CD14-positive monocyte (primary cell): ENCODE results near the gene CRYBG1. TPM values are rescaled to one million over a fixed set of nuclear protein-coding genes. Genes with fewer than 3 reads are reported as not detected.

ENCODE experiments used
- DNase-seq, 3 donors: peaks; one replicate each; pipeline ENCODE4 v3.0.0-alpha.2; 2011 to 2022
- H2AFZ ChIP-seq: 2 replicates; pipeline ENCODE4 v1.6.0; 2012; ENCODE audit warnings: mild to moderate bottlenecking, low read depth, low read length, inconsistent platforms; ENCODE audit not compliant: insufficient read depth, poor library complexity, severe bottlenecking
- H3K27ac ChIP-seq, 2 donors: 1 replicate in 1 of 2; 2 replicates in 1 of 2; pipeline ENCODE4 v1.5.1; 2012 to 2013; ENCODE audit warnings: low read length in 2 of 2, control low read depth in 1 of 2, inconsistent platforms in 1 of 2, low read depth in 1 of 2, mild to moderate bottlenecking in 1 of 2
- H3K27me3 ChIP-seq, 2 donors: one replicate each; pipeline versions ENCODE4 v1.6.0 to v1.6.1; 2011 to 2013; ENCODE audit warnings: low read length in 2 of 2; ENCODE audit not compliant: control insufficient read depth in 2 of 2, insufficient read depth in 2 of 2
- H3K36me3 ChIP-seq, 2 donors: replicated peaks in 1 of 2; 1 replicate in 1 of 2; 2 replicates in 1 of 2; pipeline versions ENCODE4 v1.5.1 to v1.6.1; 2012 to 2013; ENCODE audit warnings: low read length in 2 of 2, control low read depth in 1 of 2, inconsistent platforms in 1 of 2, mild to moderate bottlenecking in 1 of 2; ENCODE audit not compliant: insufficient read depth in 2 of 2, control insufficient read depth in 1 of 2
- H3K4me1 ChIP-seq, 2 donors: 1 replicate in 1 of 2; 2 replicates in 1 of 2; pipeline versions ENCODE4 v1.5.1 to v1.6.1; 2012 to 2013; ENCODE audit warnings: low read length in 2 of 2, control low read depth in 1 of 2, inconsistent platforms in 1 of 2, mild to moderate bottlenecking in 1 of 2, moderate library complexity in 1 of 2; ENCODE audit not compliant: insufficient read depth in 2 of 2, control insufficient read depth in 1 of 2
- H3K4me2 ChIP-seq: replicated peaks from 2 replicates; pipeline ENCODE3; 2012; ENCODE audit warnings: low read length, moderate library complexity, mild to moderate bottlenecking; ENCODE audit not compliant: poor library complexity, severe bottlenecking; ENCODE audit errors: extremely low read depth
- H3K4me3 ChIP-seq, 3 experiments: fragments of 200-600 bp in 1 of 3; sonication (generic) in 1 of 3; replicated peaks in 1 of 3; 1 replicate in 2 of 3; 2 replicates in 1 of 3; pipeline ENCODE4 v1.5.1; 2011 to 2013; ENCODE audit warnings: low read length in 3 of 3, mild to moderate bottlenecking in 3 of 3, control low read depth in 2 of 3, low read depth in 2 of 3, inconsistent platforms in 1 of 3, moderate library complexity in 1 of 3
- H3K79me2 ChIP-seq: 2 replicates; pipeline ENCODE4 v1.6.0; 2012; ENCODE audit warnings: mild to moderate bottlenecking, control low read depth, inconsistent platforms, low read length, moderate library complexity; ENCODE audit not compliant: insufficient read depth
- H3K9ac ChIP-seq: 2 replicates; pipeline ENCODE4 v1.6.0; 2017; ENCODE audit warnings: low read length, mild to moderate bottlenecking; ENCODE audit not compliant: insufficient read depth, poor library complexity, severe bottlenecking
- H3K9me3 ChIP-seq, 2 donors: replicated peaks in 1 of 2; 1 replicate in 1 of 2; 2 replicates in 1 of 2; pipeline versions ENCODE4 v1.5.1 to v1.6.1; 2012 to 2013; ENCODE audit warnings: low read length in 2 of 2, control low read depth in 1 of 2; ENCODE audit not compliant: control insufficient read depth in 1 of 2, insufficient read depth in 1 of 2
- H4K20me1 ChIP-seq: 2 replicates; pipeline ENCODE4 v1.6.0; 2012; ENCODE audit warnings: mild to moderate bottlenecking, low read length, control low read depth, moderate library complexity; ENCODE audit not compliant: insufficient read depth
- H3K27ac Mint-ChIP-seq, 7 donors: one replicate each; pipeline ENCODE4 v1.8.0; 2020; ENCODE audit warnings: mild to moderate bottlenecking in 7 of 7, mixed read lengths in 7 of 7, moderate library complexity in 6 of 7, inconsistent platforms in 2 of 7
- H3K27me3 Mint-ChIP-seq, 3 donors: one replicate each; pipeline ENCODE4 v1.8.0; 2021 to 2022; ENCODE audit warnings: low read depth in 3 of 3, mild to moderate bottlenecking in 3 of 3, mixed read lengths in 3 of 3, moderate library complexity in 3 of 3, inconsistent platforms in 1 of 3
- H3K36me3 Mint-ChIP-seq, 2 donors: one replicate each; pipeline ENCODE4 v1.8.0; 2020; ENCODE audit warnings: mixed read lengths in 2 of 2, inconsistent platforms in 1 of 2, mild to moderate bottlenecking in 1 of 2
- H3K4me1 Mint-ChIP-seq: one replicate; pipeline ENCODE4 v1.8.0; 2020; ENCODE audit warnings: mild to moderate bottlenecking, mixed read lengths
- H3K4me3 Mint-ChIP-seq, 2 donors: one replicate each; pipeline ENCODE4 v1.8.0; 2020; ENCODE audit warnings: mild to moderate bottlenecking in 2 of 2, mixed read lengths in 2 of 2, moderate library complexity in 1 of 2
- H3K9me3 Mint-ChIP-seq, 7 donors: one replicate each; pipeline ENCODE4 v1.8.0; 2020 to 2022; ENCODE audit warnings: mixed read lengths in 7 of 7, mild to moderate bottlenecking in 6 of 7, moderate library complexity in 6 of 7, inconsistent platforms in 2 of 7
- CTCF ChIP-seq: fragments of 200-600 bp; IDR thresholded peaks from one replicate; pipeline ENCODE4 v1.8.0; 2022; ENCODE audit warnings: antibody characterized with exemption, mild to moderate bottlenecking
- WGBS: methylation state at CpG from one replicate; pipeline ENCODE4 v1.1.5; 2013; ENCODE audit warnings: missing lambda C conversion rate; ENCODE audit not compliant: insufficient coverage; 5-methylcytosine and 5-hydroxymethylcytosine counted together
- intact Hi-C, 2 donors: fragments of 100-400 bp; cut with micrococcal nuclease; formaldehyde crosslinking; loops; one replicate each; pipeline versions ENCODE4 v1.15.0 to v1.15.1; 2023
- polyA plus RNA-seq, 3 donors: library from polyadenylated mRNA; depleted of rRNA in 1 of 3; unstranded in 2 of 3; stranded (reverse) in 1 of 3; fragments of 300-500 nt in 2 of 3; fragments of >200 nt in 1 of 3; fragmentation: Illumina TruSeq in 2 of 3; gene quantifications; 1 replicate in 2 of 3; 2 replicates in 1 of 3; pipeline ENCODE4 v1.2.3, GENCODE V29; 2012 to 2021

CRYBG1 gene
- polyA plus RNA-seq, 3 donors = 7.9 to 11.9 (median 11.1) TPM

GRCh38 chr6:106315765-106316374 lies 44.6 kb upstream of the CRYBG1 start:
- Histone ChIP-seq H3K9me3 (no peaks in the 10 kb centered on the region), H3K4me3 (no peak overlapping the region), H3K27me3 (no peaks in the 10 kb centered on the region), H3K79me2 (peaks cover 72% of the 10 kb centered on the region), H3K9ac (no peak overlapping the region), H3K36me3 (peaks cover 24 to 50% of the 10 kb centered on the region in 2 donors), H3K4me2 (no peak overlapping the region), H3K4me1 (no peaks in the 10 kb centered on the region), H2AFZ (no peak overlapping the region), H4K20me1 (peaks cover 61% of the 10 kb centered on the region), H3K27ac (no peak overlapping the region)
- H3K9me3 Mint-ChIP-seq = no peaks in the 10 kb centered on the region
- 8% methylated on average over 2 of the region's 6 CpGs for WGBS
- no peak for TF ChIP-seq CTCF
- peaks cover 24% of the 10 kb centered on the region for H3K4me1 Mint-ChIP-seq
- intact Hi-C loops = no loop called here
- no peak for DNase-seq
- peak overlapping the region in 1 of 7 donors; percentile 12 for H3K27ac Mint-ChIP-seq
- peaks cover 37 to 45% of the 10 kb centered on the region in 2 donors for H3K36me3 Mint-ChIP-seq
- no peak overlapping the region for H3K4me3 Mint-ChIP-seq
- H3K27me3 Mint-ChIP-seq = no peaks in the 10 kb centered on the region

- no peak for DNase-seq
- Histone ChIP-seq H3K9ac (no peak overlapping the region), H3K27ac (no peak overlapping the region), H3K9me3 (no peaks in the 10 kb centered on the region), H2AFZ (no peak overlapping the region), H3K4me1 (no peaks in the 10 kb centered on the region), H3K4me2 (no peak overlapping the region), H3K27me3 (no peaks in the 10 kb centered on the region), H4K20me1 (peaks cover 60% of the 10 kb centered on the region), H3K4me3 (no peak overlapping the region), H3K36me3 (peaks cover 22 to 45% of the 10 kb centered on the region in 2 donors), H3K79me2 (peaks cover 74% of the 10 kb centered on the region)
- H3K36me3 Mint-ChIP-seq = peaks cover 33 to 40% of the 10 kb centered on the region in 2 donors
- no peaks in the 10 kb centered on the region for H3K9me3 Mint-ChIP-seq
- WGBS = 100% methylated on average over 1 of the region's 3 CpGs
- TF ChIP-seq CTCF = no peak
- no peaks in the 10 kb centered on the region for H3K27me3 Mint-ChIP-seq
- intact Hi-C loops = no loop called here
- H3K4me3 Mint-ChIP-seq = no peak overlapping the region
- H3K4me1 Mint-ChIP-seq = peaks cover 22% of the 10 kb centered on the region
- H3K27ac Mint-ChIP-seq = peak overlapping the region in 1 of 7 donors; percentile 35
Observed at GRCh38 chr6:106316375-106316766, 44.1 kb upstream of the CRYBG1 start.
